ENCODE data around the gene TMEM30B. TPM values are rescaled to one million over a fixed set of nuclear protein-coding genes. Genes with fewer than 3 reads are reported as not detected.

TMEM30B gene
- total and polyA plus RNA-seq, 9 of the 15 experiments (the other 6 are each of a cell fraction or from before 2014, with no cell fraction given): 0.04 TPM; not detected in 8

DNA sequence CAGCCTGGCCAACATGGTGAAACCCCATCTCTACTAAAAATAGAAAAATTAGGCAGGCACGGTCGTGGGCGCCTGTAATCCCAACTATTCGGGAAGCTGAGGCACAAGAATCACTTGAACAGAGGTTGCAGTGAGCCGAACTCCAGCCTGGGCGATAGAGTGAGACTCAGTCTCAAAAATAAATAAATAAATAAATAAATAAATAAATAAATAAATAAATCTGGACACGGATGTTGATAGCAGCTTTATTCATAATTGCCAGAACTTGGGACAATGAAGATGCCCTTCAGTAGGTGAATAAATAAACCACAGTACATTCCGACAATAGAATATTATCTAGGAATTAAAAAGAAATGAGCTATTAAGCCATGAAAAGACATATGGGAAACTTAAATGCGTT lies 31.1 kb downstream of the TMEM30B start:
- ChIA-PET POLR2A (interaction anchor here (0.6 kb wide), 1 partner anchor 907 kb away, joined by 3 read pairs; no protein-coding TSS in a partner anchor), CTCF (ENCODE audit: low intra/inter-chr PET ratio) (no interaction called here)
- Histone ChIP-seq H3K27ac (ENCODE audit: extremely low read depth, low read depth, low read length) (no peak overlapping the region), H3K36me3 (ENCODE audit: control insufficient read depth, insufficient read depth, low read length) (no peaks in the 10 kb centered on the region), H3K79me2 (ENCODE audit: control insufficient read depth, insufficient read depth, low read length) (no peaks in the 10 kb centered on the region), H3K4me3 (no peak overlapping the region), H3K9ac (ENCODE audit: insufficient read depth in 1 of 2, low read depth in 2 of 2, low read length in 2 of 2) (no peak overlapping the region), H3K9me1 (ENCODE audit: control insufficient read depth, insufficient read depth, low read length) (no peaks in the 10 kb centered on the region), H2AFZ (ENCODE audit: low read depth, low read length) (no peak overlapping the region), H4K20me1 (replicated peaks; ENCODE audit: control insufficient read depth, insufficient read depth, low read length) (no peaks in the 10 kb centered on the region), H3K9me3 (replicated peaks; ENCODE audit: control insufficient read depth, insufficient read depth, low read depth, low read length) (no peaks in the 10 kb centered on the region), H3K27me3 (ENCODE audit: control insufficient read depth in 2 of 2, insufficient read depth in 2 of 2, low read length in 2 of 2) (peaks cover 0 to 9% of the 10 kb centered on the region in 2 experiments; a peak in 3 of 5 replicates), H3K4me1 (replicated peaks in 1 of 2; ENCODE audit: control insufficient read depth in 2 of 2, insufficient read depth in 2 of 2, low read length in 2 of 2) (no peaks in the 10 kb centered on the region), H3K4me2 (ENCODE audit: insufficient read depth, low read length) (no peak overlapping the region)
- intact Hi-C loops (cut with micrococcal nuclease) (loop anchor here (5.0 to 10.0 kb wide), 3 partner anchors 223 to 915 kb away; no protein-coding TSS in a partner anchor), in situ Hi-C loops (cut with MboI) (no loop called here)
- FAIRE-seq: no peak
- no TSS peak for BruUV-seq (replicated peaks)
- WGBS (ENCODE audit: insufficient coverage, low coverage, missing lambda C conversion rate): 9% methylated on average over 9 of the region's 9 CpGs
- DNase-seq (ENCODE audit: extremely low read depth in 1 of 4, low spot score in 3 of 4): no peak
- ATAC-seq: no peak
- TF ChIP-seq SRF (CRISPR knock-in tag; IDR thresholded peaks at IDR 0.05): no peak
- TF ChIP-seq E2F8 (IDR thresholded peaks at IDR 0.05; ENCODE audit: low read depth, partially characterized antibody): no peak
- TF ChIP-seq GATAD2B (IDR thresholded peaks at IDR 0.05; ENCODE audit: borderline replicate concordance): no peak
- no peak for TF ChIP-seq TEAD2 (tag; IDR thresholded peaks at IDR 0.05)
- TF ChIP-seq MTA2 (IDR thresholded peaks at IDR 0.05; ENCODE audit: low read depth): no peak
- no peak for TF ChIP-seq JUN (IDR thresholded peaks at IDR 0.05; ENCODE audit: borderline replicate concordance, low read depth, low read length)
- TF ChIP-seq JUN (CRISPR knock-in tag; IDR thresholded peaks at IDR 0.05; ENCODE audit: borderline replicate concordance): no peak
- TF ChIP-seq, protein P1, sequence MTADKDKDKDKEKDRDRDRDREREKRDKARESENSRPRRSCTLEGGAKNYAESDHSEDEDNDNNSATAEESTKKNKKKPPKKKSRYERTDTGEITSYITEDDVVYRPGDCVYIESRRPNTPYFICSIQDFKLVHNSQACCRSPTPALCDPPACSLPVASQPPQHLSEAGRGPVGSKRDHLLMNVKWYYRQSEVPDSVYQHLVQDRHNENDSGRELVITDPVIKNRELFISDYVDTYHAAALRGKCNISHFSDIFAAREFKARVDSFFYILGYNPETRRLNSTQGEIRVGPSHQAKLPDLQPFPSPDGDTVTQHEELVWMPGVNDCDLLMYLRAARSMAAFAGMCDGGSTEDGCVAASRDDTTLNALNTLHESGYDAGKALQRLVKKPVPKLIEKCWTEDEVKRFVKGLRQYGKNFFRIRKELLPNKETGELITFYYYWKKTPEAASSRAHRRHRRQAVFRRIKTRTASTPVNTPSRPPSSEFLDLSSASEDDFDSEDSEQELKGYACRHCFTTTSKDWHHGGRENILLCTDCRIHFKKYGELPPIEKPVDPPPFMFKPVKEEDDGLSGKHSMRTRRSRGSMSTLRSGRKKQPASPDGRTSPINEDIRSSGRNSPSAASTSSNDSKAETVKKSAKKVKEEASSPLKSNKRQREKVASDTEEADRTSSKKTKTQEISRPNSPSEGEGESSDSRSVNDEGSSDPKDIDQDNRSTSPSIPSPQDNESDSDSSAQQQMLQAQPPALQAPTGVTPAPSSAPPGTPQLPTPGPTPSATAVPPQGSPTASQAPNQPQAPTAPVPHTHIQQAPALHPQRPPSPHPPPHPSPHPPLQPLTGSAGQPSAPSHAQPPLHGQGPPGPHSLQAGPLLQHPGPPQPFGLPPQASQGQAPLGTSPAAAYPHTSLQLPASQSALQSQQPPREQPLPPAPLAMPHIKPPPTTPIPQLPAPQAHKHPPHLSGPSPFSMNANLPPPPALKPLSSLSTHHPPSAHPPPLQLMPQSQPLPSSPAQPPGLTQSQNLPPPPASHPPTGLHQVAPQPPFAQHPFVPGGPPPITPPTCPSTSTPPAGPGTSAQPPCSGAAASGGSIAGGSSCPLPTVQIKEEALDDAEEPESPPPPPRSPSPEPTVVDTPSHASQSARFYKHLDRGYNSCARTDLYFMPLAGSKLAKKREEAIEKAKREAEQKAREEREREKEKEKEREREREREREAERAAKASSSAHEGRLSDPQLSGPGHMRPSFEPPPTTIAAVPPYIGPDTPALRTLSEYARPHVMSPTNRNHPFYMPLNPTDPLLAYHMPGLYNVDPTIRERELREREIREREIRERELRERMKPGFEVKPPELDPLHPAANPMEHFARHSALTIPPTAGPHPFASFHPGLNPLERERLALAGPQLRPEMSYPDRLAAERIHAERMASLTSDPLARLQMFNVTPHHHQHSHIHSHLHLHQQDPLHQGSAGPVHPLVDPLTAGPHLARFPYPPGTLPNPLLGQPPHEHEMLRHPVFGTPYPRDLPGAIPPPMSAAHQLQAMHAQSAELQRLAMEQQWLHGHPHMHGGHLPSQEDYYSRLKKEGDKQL (CRISPR knock-in tag; IDR thresholded peaks at IDR 0.05; ENCODE audit: borderline replicate concordance): no peak
- TF ChIP-seq RHOXF2B (CRISPR knock-in tag; conservative IDR thresholded peaks at IDR 0.05): no peak
- no peak for TF ChIP-seq HNRNPH1 (optimal IDR thresholded peaks at IDR 0.05; ENCODE audit: low read depth, low read length)
- no peak for TF ChIP-seq POU5F1 (IDR thresholded peaks at IDR 0.05; ENCODE audit: borderline replicate concordance, low read depth, low read length, partially characterized antibody)
- no peak for TF ChIP-seq POLR2B (IDR thresholded peaks at IDR 0.05; ENCODE audit: low read depth, partially characterized antibody)
- no peak for TF ChIP-seq ZNF586 (CRISPR knock-in tag; conservative IDR thresholded peaks at IDR 0.05)

All from K562 (cell line).